Right renal cortex interstitium (tissue), 3 donors: ENCODE data around the gene MPZ. TPM values are rescaled to one million over a fixed set of nuclear protein-coding genes. Genes with fewer than 3 reads are reported as not detected.
"Not testable (repeated sequence)": the region's sequence is repeated elsewhere in the genome, so short reads cannot be mapped to it uniquely, and the experiment has no call there.

Source experiments
- DNase-seq, 3 donors: peaks; one replicate each; pipeline ENCODE4 v3.0.0-alpha.2; 2013; ENCODE audit warnings: low read depth in 3 of 3, low spot score in 2 of 3
- polyA plus RNA-seq, 3 donors: library from polyadenylated mRNA; unstranded; fragments of 120-200 nt; gene quantifications; one replicate each; pipeline ENCODE4 v1.2.1, GENCODE V29; 2013; ENCODE audit not compliant: insufficient read length in 3 of 3

Gene MPZ
- polyA plus RNA-seq = 1 to 10 TPM; 3.0 to 3.6 (median 3.1) TPM

DNA sequence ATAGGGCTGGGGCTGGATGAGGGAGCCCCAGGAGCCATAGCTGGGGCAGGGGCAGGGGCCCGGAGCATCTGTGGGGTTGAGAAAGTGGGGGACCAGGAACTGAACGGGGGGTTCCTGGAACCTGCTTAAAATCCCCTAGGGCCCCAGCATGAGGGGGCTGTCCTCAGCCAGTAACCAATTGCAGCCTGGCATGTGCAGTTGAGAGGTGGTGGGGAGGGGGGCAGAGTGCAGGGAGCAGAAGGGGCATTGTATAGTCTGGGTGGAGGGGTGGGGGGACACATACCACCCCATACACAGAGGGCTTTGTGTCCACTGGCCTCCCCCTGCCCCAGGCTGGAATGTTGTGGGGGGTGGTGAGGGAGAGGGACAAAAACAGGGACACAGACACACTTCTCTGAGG lies at the start of gene MPZ:
Gene MPZ, minus strand, starts transcription at position 101 of the 400 bp plus-strand sequence. Its CDS starts 63 bp downstream, at position 38.
- no peak for DNase-seq

DNA sequence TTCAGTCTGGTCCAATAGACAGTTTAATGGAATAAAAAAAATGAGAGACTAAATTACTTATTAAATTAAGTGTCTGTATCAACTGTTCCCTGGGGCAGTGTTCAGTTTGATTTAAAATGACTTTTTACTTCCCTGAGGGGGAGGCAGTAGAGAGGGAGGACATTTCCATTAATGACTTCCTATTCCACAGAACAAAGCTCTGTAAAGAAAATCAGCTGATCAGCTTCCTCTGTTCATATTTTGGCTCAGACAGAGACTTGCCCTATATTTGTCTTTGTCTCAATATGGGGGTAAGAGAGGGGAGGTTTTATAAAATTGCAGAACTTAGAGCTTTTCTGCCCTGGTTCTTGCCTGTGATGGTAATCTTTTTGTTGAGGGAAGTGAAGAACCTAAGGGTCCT lies 49.5 kb upstream of the MPZ start:
- DNase-seq = no peak

DNA sequence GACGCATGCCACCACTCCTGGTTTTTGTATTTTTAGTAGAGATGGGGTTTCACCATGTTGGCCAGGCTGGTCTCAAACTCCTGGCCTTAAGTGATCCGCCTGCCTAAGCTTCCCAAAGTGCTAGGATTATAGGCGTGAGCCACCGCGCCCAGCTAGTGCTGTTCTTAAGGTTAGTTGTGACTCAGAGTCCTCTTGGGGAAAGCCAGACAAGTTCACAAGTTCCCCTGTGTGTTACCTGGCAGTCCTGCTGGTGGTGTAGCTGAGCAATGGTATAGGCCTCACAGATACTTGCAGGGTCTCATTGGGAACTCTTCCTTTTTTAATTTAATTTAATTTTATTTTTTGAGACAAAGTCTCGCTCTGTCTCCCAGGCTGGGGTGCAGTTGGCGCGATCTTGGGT lies 47.3 kb upstream of the MPZ start:
- no peak for DNase-seq

DNA sequence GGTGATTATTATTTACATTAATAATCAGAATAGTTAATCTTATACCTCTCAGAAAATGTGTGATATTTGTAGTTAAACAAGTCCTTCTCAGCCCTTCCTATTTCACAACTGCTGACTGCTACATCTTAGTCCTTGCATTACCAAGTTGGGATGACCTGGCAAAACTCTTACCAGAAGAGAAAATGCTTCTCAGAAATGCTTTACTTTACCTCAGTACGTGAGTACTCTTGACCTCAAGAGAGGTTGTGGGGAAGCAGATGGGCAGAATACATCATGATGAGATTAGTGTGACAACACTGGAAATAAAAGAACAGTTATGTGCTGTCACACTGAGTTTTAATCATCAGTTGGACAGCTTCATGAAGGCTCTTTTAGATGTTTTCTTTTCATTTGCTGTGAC lies 41.7 kb upstream of the MPZ start:
- no peak for DNase-seq

- DNase-seq = no peak
These were observed 40.9 kb upstream of the MPZ start for GRCh38 chr1:161350671-161351070.

GRCh38 chr1:161342821-161343220 lies 33.1 kb upstream of the MPZ start:
- no peak for DNase-seq

DNA sequence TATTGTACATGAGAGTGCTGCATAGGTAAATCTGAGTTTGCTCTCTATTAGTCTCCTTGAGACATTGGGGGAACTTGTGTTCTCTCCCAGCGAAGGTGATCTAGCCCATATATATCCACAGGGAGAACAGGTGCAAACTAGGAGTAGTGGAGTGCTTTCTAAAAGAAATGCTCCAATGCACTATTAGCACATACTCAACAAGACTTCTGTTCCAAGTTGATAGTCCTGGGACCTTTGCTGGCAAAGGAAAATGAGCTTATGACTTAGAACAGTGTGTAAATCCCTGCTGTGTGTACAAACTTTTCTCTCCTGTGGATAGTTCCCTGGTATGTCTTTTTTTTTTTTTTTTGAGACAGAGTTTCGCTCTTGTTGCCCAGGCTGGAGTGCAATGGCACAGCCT lies 32.4 kb upstream of the MPZ start:
- no peak for DNase-seq

GRCh38 chr1:161335796-161336195 lies 26.0 kb upstream of the MPZ start:
- no peak for DNase-seq

GRCh38 chr1:161333166-161333565 lies 23.4 kb upstream of the MPZ start:
- DNase-seq = no peak

DNA sequence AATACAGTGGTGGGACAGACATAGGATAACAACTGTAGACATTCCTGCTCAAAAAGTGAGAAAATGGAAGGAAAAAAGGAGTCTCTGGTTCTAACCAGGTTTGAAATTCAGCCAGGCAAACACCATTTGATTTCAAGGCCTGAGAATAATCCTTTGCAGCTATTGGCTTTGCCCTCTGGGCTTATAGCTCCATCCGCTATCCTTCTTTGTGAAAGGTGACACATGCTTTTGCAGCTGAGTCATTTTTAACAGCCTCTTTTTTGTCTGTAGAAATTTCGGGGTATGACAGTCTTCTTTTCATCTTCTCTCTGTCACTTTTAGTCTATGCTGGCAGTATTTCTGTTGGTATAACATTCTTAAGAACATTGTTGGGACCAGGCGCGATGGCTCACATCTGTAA lies 20.6 kb upstream of the MPZ start:
- DNase-seq = no peak

- DNase-seq = no peak
These were observed 14.3 kb upstream of the MPZ start for GRCh38 chr1:161324020-161324419.

DNA sequence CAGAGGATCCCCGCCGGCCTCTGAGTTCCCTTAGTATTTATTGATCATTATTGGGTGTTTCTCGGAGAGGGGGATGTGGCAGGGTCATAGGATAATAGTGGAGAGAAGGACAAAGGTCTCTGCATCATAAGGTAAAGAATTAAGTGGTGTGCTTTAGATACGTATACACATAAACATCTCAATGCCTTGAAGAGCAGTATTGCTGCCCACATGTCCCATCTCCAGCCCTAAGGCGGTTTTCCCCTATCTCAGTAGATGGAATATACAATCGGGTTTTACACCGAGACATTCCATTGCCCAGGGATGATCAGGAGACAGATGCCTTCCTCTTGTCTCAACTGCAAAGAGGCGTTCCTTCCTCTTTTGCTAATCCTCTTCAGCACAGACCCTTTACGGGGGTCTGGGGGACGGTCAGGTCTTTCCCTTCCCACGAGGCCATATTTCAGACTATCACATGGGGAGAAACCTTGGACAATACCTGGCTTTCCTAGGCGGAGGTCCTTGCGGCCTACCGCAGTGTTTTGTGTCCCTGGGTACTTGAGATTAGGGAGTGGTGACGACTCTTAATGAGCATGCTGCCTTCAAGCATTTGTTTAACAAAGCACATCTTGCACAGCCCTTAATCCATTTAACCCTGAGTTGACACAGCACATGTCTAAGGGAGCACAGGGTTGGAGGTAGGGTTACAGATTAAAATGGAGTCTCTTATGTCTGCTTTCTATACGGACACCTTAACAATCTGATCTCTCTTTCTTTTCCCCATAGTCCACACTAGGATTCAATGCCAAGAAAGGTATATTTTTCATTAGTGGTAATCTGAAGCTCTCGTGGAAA lies 6.3 kb upstream of the MPZ start:
- not testable (repeated sequence) for DNase-seq

DNA sequence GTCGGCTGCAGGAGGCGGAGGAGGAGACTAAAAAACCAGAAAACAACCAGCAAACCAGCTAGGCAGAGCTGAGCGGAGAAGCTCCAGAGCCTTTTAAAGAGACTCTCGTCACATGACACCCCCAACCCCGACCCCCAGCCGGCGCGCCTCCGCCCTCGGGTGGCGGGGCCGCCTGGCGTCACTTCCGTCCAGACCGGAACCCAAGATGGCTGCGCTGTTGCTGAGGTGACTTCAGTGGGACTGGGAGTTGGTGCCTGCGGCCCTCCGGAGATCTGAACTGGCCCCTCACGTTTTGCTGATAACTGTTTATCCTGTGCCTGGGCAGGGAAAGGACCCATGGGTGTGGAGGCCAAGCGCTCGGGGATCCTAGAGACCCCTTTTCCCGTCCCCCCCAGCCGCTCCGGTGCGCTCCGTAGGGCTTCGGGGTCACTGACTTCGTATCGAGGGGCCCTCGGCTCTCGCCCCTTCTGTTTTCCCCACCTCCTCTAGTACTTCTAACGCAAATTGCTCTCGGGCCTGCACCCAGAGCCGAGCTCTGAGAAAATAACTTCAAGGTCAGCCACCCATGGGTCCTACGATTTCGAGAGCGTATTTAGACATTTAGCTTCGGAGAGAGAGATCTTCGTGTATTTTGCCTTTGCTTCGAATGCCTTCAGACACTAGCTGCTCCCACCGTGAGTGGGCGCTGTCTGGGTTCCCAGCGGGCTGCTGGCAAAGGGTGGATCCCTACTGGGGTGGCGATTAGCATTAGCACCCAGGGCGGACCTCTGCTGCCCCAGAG lies 4.6 kb upstream of the MPZ start, which contains the start of gene SDHC:
Gene SDHC, plus strand, starts transcription at position 181 of the 781 bp plus-strand sequence. Its CDS starts 25 bp downstream, at position 206.
- peak; percentile 78 to 84 (median 82) for DNase-seq

GRCh38 chr1:161313554-161314200 lies 3.9 kb upstream of the MPZ start:
- no peak for DNase-seq

DNA sequence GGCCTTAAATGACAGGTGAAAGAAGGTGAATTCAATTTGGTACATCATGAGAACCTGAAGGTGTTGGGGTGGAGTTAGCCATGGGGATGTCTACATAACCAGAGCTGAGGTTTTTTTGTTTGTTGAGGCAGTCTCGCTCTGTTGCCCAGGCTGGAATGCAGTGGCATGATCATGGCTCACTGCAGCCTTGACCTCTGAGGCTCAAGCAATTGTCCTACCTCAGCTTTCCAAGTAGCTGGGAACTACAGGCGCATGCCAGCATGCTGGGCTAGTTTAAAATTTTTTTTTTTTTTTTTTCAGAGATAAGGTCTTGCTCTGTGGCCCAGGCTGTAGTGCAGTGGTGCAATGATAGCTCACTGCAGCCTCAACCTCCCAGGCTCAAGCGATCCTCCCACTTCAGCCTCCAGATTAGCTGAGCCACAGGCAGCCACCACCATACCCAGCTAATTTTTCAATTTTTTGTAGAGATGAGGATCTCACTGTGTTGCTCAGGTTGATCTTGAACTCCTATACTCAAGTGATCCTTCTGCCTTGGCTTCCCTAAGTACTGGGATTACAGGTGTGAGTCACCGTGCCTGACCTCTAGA lies 1.9 kb upstream of the MPZ start:
- no peak for DNase-seq

- no peak for DNase-seq
These were observed 1.7 kb downstream of the MPZ start for GRCh38 chr1:161307892-161308638.

GRCh38 chr1:161307230-161307768 lies 2.5 kb downstream of the MPZ start:
- DNase-seq = no peak

- DNase-seq = peak in 2 of 3 donors; percentile 39 to 57
These were observed 3.8 kb downstream of the MPZ start for GRCh38 chr1:161305867-161306519.
